Skeletal muscle satellite cell (primary cell): ENCODE measurements around the gene RGS6.

Experiments
- H3K27me3 ChIP-seq: 2 replicates; pipeline ENCODE4 v1.7.0; 2013; ENCODE audit warnings: low read length; ENCODE audit not compliant: control insufficient read depth, insufficient read depth
- H3K36me3 ChIP-seq: 2 replicates; pipeline ENCODE4 v1.7.0; 2013; ENCODE audit warnings: mild to moderate bottlenecking, control low read depth, low read length; ENCODE audit not compliant: insufficient read depth
- H3K4me1 ChIP-seq: 2 replicates; pipeline ENCODE4 v1.7.0; 2013; ENCODE audit warnings: low read length; ENCODE audit not compliant: control insufficient read depth, insufficient read depth
- H3K4me2 ChIP-seq: 2 replicates; pipeline ENCODE4 v1.7.0; 2013; ENCODE audit warnings: mild to moderate bottlenecking, low read length
- H3K4me3 ChIP-seq: 2 replicates; pipeline ENCODE4 v1.7.0; 2013; ENCODE audit warnings: low read length
- H3K9ac ChIP-seq: 2 replicates; pipeline ENCODE4 v1.7.0; 2013; ENCODE audit warnings: mild to moderate bottlenecking, low read depth, low read length, moderate library complexity
- H3K9me3 ChIP-seq: replicated peaks from 2 replicates; pipeline ENCODE4 v1.7.0; 2013; ENCODE audit warnings: mild to moderate bottlenecking, control low read depth, low read length

Gene RGS6

GRCh38 chr14:72568296-72568992 lies 636.2 kb downstream of the RGS6 start:
- Histone ChIP-seq H3K9ac (no peak overlapping the region), H3K4me3 (no peak overlapping the region), H3K4me2 (no peak overlapping the region), H3K36me3 (no peaks in the 10 kb centered on the region), H3K4me1 (no peaks in the 10 kb centered on the region), H3K27me3 (no peaks in the 10 kb centered on the region), H3K9me3 (no peaks in the 10 kb centered on the region)

DNA sequence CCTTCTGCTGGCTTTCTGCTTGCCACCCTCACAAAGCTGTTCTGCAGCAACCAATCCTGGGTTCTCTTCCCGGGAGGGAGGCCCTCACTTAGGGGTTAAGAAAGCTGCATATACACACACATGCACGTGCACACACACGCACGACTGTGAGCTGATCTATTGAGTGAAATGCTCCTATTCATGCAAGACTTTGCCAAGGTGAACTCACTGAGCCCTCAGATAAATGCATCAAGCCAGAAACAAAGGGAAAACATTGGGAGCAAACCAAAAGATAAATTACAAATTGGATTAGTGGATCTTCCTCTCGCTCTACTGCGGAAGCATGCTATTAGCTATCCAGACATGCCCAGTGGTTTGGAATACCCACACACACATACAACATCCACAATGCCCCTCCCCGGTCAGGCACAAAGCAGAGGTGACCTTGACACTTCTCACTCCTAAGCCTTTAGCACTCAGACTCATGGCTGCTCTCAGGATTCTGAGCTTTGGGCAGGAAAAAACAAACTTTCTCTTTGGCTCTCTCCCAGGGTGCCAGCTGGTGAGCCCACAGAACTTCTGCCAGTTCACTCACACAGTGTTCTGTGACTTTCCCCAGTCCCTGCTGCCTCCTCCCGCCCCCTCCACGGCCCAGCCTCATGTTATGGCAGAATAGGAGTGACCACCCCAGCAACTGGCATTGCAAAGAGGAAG lies 641.6 kb downstream of the RGS6 start:
- Histone ChIP-seq H3K4me3 (no peak overlapping the region), H3K4me1 (peaks cover 5% of the 10 kb centered on the region)

DNA sequence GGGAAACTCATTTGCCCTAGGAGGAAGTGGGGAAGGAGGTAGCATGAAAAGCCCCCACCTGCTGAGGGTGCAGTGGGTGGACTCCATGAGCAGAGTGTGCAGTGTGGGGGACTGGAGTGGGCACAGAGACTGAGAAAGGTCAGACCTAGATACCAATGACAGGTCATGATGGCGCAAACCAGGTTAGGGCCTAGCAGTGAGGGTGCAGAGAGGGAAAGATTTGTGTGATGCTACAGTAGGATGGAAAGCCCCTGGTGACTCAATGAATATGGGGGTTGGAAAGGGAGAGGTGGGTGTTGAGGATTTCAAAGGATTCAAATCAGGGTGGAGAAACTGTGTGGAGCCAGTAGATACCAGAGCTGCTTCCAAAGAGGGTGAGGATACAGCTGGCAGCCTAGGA lies 642.5 kb downstream of the RGS6 start:
- Histone ChIP-seq H3K9me3 (no peaks in the 10 kb centered on the region), H3K27me3 (peaks cover 3% of the 10 kb centered on the region), H3K4me1 (peaks cover 5% of the 10 kb centered on the region), H3K36me3 (no peaks in the 10 kb centered on the region), H3K4me2 (no peak overlapping the region), H3K9ac (no peak overlapping the region), H3K4me3 (no peak overlapping the region)

More for the DNA sequence above, 641.6 kb downstream of the RGS6 start:
- Histone ChIP-seq H3K9me3 (no peaks in the 10 kb centered on the region), H3K9ac (no peak overlapping the region), H3K27me3 (peaks cover 3% of the 10 kb centered on the region), H3K4me2 (no peak overlapping the region), H3K36me3 (no peaks in the 10 kb centered on the region)

DNA sequence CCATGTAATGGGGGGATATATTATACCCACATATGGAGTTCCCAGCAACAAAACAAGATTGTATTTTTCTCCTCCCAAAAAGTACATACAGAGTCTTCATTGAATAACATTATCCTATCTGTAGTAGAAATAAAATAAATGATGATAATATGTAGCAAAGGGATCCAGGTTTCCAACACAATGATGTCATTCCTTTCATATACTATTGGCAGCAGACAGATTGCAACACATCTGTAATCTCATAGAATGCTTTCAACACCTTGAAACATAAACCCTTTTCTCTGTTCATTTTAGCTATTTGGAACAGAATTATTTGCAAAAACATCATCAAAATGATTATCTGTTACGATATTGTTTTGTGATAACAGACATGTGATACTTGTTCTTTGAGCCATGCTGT lies 644.0 kb downstream of the RGS6 start:
- Histone ChIP-seq H3K27me3 (peaks cover 3% of the 10 kb centered on the region), H3K4me2 (no peak overlapping the region), H3K4me1 (peaks cover 5% of the 10 kb centered on the region), H3K9ac (no peak overlapping the region), H3K36me3 (no peaks in the 10 kb centered on the region), H3K9me3 (no peaks in the 10 kb centered on the region), H3K4me3 (no peak overlapping the region)

- Histone ChIP-seq H3K9ac (no peak overlapping the region), H3K27me3 (peaks cover 3% of the 10 kb centered on the region), H3K9me3 (no peaks in the 10 kb centered on the region), H3K4me1 (peaks cover 5% of the 10 kb centered on the region), H3K4me3 (no peak overlapping the region), H3K36me3 (no peaks in the 10 kb centered on the region), H3K4me2 (no peak overlapping the region)
Measured at GRCh38 chr14:72577521-72577920, 645.3 kb downstream of the RGS6 start.

GRCh38 chr14:72578514-72578913 lies 646.3 kb downstream of the RGS6 start:
- H3K9ac ChIP-seq, result no peak overlapping the region

DNA sequence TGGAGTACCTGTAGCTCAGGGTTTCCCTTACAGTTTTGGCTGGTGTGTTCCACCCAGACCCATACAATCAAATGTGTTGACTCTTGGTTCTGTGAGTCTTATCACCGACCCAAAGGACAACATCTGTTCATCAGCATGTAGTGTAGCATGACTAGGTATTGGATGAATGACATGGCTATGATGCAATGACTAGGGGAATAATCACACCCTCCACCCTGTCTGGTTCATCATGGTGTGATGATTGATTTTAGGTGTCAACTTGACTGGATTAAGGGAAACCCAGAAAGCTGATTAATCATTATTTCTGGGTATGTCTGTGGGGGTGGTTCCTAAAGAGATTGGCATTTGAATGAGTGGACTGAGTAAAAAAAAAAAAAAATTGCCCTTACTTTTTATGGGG lies 650.4 kb downstream of the RGS6 start:
- no peak overlapping the region for H3K4me2 ChIP-seq
- H3K27me3 ChIP-seq, result no peaks in the 10 kb centered on the region
- H3K36me3 ChIP-seq, result no peaks in the 10 kb centered on the region
- no peak overlapping the region for H3K4me3 ChIP-seq
- H3K4me1 ChIP-seq, result no peaks in the 10 kb centered on the region
- H3K9ac ChIP-seq, result no peak overlapping the region
- no peaks in the 10 kb centered on the region for H3K9me3 ChIP-seq

More at GRCh38 chr14:72578514-72578913, 646.3 kb downstream of the RGS6 start:
- H3K4me1 ChIP-seq, result peaks cover 5% of the 10 kb centered on the region
- peaks cover 3% of the 10 kb centered on the region for H3K27me3 ChIP-seq
- no peak overlapping the region for H3K4me3 ChIP-seq
- no peaks in the 10 kb centered on the region for H3K36me3 ChIP-seq
- H3K4me2 ChIP-seq, result no peak overlapping the region
- H3K9me3 ChIP-seq, result no peaks in the 10 kb centered on the region

- Histone ChIP-seq H3K27me3 (no peaks in the 10 kb centered on the region), H3K9me3 (no peaks in the 10 kb centered on the region), H3K4me2 (no peak overlapping the region), H3K4me3 (no peak overlapping the region), H3K4me1 (no peaks in the 10 kb centered on the region), H3K36me3 (no peaks in the 10 kb centered on the region), H3K9ac (no peak overlapping the region)
Measured at GRCh38 chr14:72583316-72584272, 651.4 kb downstream of the RGS6 start.

DNA sequence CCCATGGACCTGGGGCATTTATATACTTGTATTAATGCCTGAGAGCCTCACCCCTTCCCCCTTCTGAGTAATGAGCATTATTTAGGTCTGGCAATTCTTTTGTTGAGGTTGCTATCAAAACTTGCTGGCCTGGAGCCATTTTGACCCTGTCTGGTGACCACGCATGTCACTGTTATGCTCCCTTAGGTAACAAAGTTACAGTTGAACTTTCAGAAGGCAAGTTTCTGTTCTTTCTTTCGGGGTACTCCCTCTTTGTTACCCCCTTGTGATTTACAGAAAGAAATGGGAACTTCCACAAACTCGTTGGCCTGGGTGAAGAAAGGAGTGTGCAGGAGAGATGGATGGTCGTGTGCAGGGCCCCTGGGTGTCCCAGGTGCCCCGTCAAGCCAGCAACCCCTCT lies 656.3 kb downstream of the RGS6 start:
- Histone ChIP-seq H3K4me1 (no peaks in the 10 kb centered on the region), H3K36me3 (no peaks in the 10 kb centered on the region), H3K4me2 (no peak overlapping the region), H3K4me3 (no peak overlapping the region), H3K9ac (no peak overlapping the region), H3K27me3 (no peaks in the 10 kb centered on the region), H3K9me3 (no peaks in the 10 kb centered on the region)

DNA sequence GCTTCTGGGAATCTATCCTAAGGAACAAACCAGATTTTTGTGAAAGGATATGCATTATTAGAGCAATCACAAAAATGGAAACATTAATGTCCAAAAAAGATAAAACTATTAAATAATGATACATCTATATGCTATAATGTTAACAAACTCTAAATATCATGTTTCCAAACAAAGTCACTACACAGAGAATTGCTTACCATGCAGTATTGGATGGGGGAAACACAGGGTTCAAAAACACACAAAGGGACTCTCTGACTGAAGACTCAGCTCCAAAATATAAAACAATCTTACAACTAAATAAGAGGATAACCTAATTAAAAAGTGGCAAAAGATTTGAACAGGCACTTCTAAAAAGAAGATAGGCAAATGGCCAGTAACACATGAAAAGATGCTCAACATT lies 657.4 kb downstream of the RGS6 start:
- Histone ChIP-seq H3K4me2 (no peak overlapping the region), H3K4me3 (no peak overlapping the region), H3K4me1 (no peaks in the 10 kb centered on the region)

GRCh38 chr14:72590577-72590976 lies 658.3 kb downstream of the RGS6 start:
- H3K9me3 ChIP-seq, result no peaks in the 10 kb centered on the region
- no peak overlapping the region for H3K4me2 ChIP-seq
- H3K4me1 ChIP-seq, result no peaks in the 10 kb centered on the region
- H3K27me3 ChIP-seq, result no peaks in the 10 kb centered on the region
- H3K9ac ChIP-seq, result no peak overlapping the region
- H3K4me3 ChIP-seq, result no peak overlapping the region
- no peaks in the 10 kb centered on the region for H3K36me3 ChIP-seq

More for the DNA sequence above, 657.4 kb downstream of the RGS6 start:
- no peaks in the 10 kb centered on the region for H3K9me3 ChIP-seq
- no peaks in the 10 kb centered on the region for H3K27me3 ChIP-seq
- H3K36me3 ChIP-seq, result no peaks in the 10 kb centered on the region
- H3K9ac ChIP-seq, result no peak overlapping the region
